A673 (cell line): ENCODE results near the gene SRXN1. TPM values are rescaled to one million over a fixed set of nuclear protein-coding genes. Genes with fewer than 3 reads are reported as not detected.

Experiments used
- BruUV-seq: library from RNA; stranded (reverse); fragments of 400-500 nt; replicated peaks from 2 replicates; lab custom pipeline; 2021; lab: Mats Ljungman, UMichigan
- CTCF ChIA-PET: fragments of 300-600 bp; sonication (Branson Sonifier 250); formaldehyde crosslinking; loops from one replicate; lab custom pipeline; 2022; ENCODE audit warnings: antibody characterized with exemption; lab: Charles Lee
- POLR2A ChIA-PET: fragments of 300-600 bp; sonication (Branson Sonifier 250); formaldehyde crosslinking; loops from one replicate; lab custom pipeline; 2022; ENCODE audit warnings: antibody characterized with exemption; ENCODE audit not compliant: low non-redundant PET; lab: Charles Lee
- DNase-seq: peaks from one replicate; pipeline ENCODE4 v3.0.0-alpha.2; 2015; ENCODE audit warnings: low spot score
- H3K27ac ChIP-seq: fragments of 200-600 bp; sonication (generic); 2 replicates; pipeline ENCODE4 v1.5.1; 2016; ENCODE audit warnings: mixed run types, low read depth, mild to moderate bottlenecking, mixed read lengths, antibody characterized with exemption, low read length; ENCODE audit not compliant: poor library complexity, severe bottlenecking
- H3K27me3 ChIP-seq: fragments of 200-600 bp; sonication (generic); replicated peaks from 2 replicates; pipeline ENCODE4 v1.6.1; 2017; ENCODE audit warnings: mixed run types, low read depth, mild to moderate bottlenecking, mixed read lengths, antibody characterized with exemption, low read length; ENCODE audit not compliant: insufficient read depth, poor library complexity
- H3K36me3 ChIP-seq: fragments of 200-600 bp; sonication (generic); 2 replicates; pipeline ENCODE4 v1.6.1; 2016; ENCODE audit warnings: mixed run types, mild to moderate bottlenecking, mixed read lengths, antibody characterized with exemption, low read length; ENCODE audit not compliant: insufficient read depth, poor library complexity, severe bottlenecking
- H3K4me1 ChIP-seq: fragments of 200-600 bp; sonication (generic); 2 replicates; pipeline ENCODE4 v1.6.1; 2017; ENCODE audit warnings: mixed run types, mild to moderate bottlenecking, mixed read lengths, antibody characterized with exemption, low read length; ENCODE audit not compliant: insufficient read depth, poor library complexity, severe bottlenecking
- H3K4me3 ChIP-seq: fragments of 200-600 bp; sonication (generic); 2 replicates; pipeline ENCODE4 v1.5.1; 2016; ENCODE audit warnings: low read depth, mixed run types, mild to moderate bottlenecking, mixed read lengths, low read length; ENCODE audit not compliant: poor library complexity, severe bottlenecking
- H3K9me3 ChIP-seq: fragments of 200-600 bp; sonication (generic); 2 replicates; pipeline ENCODE4 v1.6.1; 2016; ENCODE audit warnings: mixed run types, low read depth, mild to moderate bottlenecking, mixed read lengths, antibody characterized with exemption, low read length; ENCODE audit not compliant: poor library complexity, severe bottlenecking
- EZH2 ChIP-seq: fragments of 200-600 bp; sonication (generic); IDR thresholded peaks from 2 replicates; pipeline ENCODE4 v1.6.1; 2017; ENCODE audit warnings: borderline replicate concordance, low read depth, mild to moderate bottlenecking, mixed read lengths, antibody characterized with exemption, low read length; ENCODE audit not compliant: poor library complexity, severe bottlenecking
- intact Hi-C: fragments of 100-400 bp; cut with micrococcal nuclease; formaldehyde crosslinking; loops from one replicate; pipeline ENCODE4 v1.10.0; 2022; ENCODE audit not compliant: unreplicated experiment
- total RNA-seq: library from RNA; stranded (reverse); gene quantifications from 2 replicates; pipeline ENCODE4 v1.2.3, GENCODE V29; 2021
- TF ChIP-seq, protein P1 (sequence below): fragments of 300-800, 200-600 bp; sonication (generic); conservative IDR thresholded peaks from 2 replicates; pipeline ENCODE4 v1.5.1; 2017; ENCODE audit warnings: low read depth, mild to moderate bottlenecking, antibody characterized with exemption, low read length, moderate library complexity, mixed read lengths

Gene SRXN1
- total RNA-seq, 1 experiment from 2014 or later: 11.5 TPM

DNA sequence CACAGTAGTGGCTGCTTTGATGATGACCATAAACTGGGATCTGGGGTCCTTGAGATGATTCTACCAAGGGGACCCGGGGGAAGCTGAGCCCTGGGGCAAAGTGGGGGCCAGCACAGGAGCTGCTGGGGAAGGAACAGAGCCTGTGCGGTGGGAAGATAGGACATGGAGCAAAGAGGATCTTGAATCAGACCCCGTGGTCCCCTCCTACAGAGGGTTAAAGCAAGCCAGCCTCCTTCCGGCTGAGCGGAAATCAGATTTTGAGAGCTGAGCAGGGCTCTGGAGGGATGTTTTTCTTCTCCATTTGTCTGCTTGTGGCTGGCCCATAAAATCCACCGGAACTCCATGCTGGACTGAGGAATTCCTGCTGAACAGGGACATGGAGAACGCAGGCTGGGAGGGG lies 32.8 kb downstream of the SRXN1 start:
- Histone ChIP-seq H3K27ac (no peak overlapping the region), H3K9me3 (no peaks in the 10 kb centered on the region), H3K4me1 (no peaks in the 10 kb centered on the region), H3K36me3 (no peaks in the 10 kb centered on the region), H3K27me3 (peaks cover 16% of the 10 kb centered on the region), H3K4me3 (no peak overlapping the region)
- DNase-seq: no peak
- CTCF ChIA-PET: no interaction called here
- BruUV-seq: no TSS peak
- intact Hi-C loops: no loop called here
- POLR2A ChIA-PET: no interaction called here
- TF ChIP-seq, protein P1, sequence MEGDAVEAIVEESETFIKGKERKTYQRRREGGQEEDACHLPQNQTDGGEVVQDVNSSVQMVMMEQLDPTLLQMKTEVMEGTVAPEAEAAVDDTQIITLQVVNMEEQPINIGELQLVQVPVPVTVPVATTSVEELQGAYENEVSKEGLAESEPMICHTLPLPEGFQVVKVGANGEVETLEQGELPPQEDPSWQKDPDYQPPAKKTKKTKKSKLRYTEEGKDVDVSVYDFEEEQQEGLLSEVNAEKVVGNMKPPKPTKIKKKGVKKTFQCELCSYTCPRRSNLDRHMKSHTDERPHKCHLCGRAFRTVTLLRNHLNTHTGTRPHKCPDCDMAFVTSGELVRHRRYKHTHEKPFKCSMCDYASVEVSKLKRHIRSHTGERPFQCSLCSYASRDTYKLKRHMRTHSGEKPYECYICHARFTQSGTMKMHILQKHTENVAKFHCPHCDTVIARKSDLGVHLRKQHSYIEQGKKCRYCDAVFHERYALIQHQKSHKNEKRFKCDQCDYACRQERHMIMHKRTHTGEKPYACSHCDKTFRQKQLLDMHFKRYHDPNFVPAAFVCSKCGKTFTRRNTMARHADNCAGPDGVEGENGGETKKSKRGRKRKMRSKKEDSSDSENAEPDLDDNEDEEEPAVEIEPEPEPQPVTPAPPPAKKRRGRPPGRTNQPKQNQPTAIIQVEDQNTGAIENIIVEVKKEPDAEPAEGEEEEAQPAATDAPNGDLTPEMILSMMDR: no peak
- TF ChIP-seq EZH2: no peak

DNA sequence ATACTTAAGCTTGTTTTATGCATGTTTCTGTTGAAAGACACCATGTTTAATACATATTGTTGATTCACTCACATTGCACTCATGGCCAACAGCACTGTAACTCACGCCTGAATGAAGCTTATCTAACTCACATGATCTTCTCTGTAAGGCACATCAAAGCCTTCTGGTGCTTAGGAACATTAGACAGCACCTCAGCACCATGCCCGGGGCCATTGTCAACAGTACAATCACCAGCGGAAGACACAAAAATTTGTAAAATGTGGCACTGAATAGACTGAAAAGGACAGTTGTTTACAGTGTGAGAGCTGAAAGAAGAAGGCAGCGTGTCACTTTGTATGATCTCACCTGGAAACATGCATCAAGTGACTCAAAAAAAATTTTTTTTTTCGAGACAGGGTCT lies 34.0 kb downstream of the SRXN1 start:
- TF ChIP-seq, protein P1: no peak
- no peak for TF ChIP-seq EZH2
- Histone ChIP-seq H3K27me3 (peaks cover 24% of the 10 kb centered on the region), H3K36me3 (no peaks in the 10 kb centered on the region), H3K9me3 (no peaks in the 10 kb centered on the region), H3K27ac (no peak overlapping the region), H3K4me1 (no peaks in the 10 kb centered on the region), H3K4me3 (no peak overlapping the region)
- ChIA-PET POLR2A (no interaction called here), CTCF (no interaction called here)
- no peak for DNase-seq
- intact Hi-C loops: no loop called here
- no TSS peak for BruUV-seq

DNA sequence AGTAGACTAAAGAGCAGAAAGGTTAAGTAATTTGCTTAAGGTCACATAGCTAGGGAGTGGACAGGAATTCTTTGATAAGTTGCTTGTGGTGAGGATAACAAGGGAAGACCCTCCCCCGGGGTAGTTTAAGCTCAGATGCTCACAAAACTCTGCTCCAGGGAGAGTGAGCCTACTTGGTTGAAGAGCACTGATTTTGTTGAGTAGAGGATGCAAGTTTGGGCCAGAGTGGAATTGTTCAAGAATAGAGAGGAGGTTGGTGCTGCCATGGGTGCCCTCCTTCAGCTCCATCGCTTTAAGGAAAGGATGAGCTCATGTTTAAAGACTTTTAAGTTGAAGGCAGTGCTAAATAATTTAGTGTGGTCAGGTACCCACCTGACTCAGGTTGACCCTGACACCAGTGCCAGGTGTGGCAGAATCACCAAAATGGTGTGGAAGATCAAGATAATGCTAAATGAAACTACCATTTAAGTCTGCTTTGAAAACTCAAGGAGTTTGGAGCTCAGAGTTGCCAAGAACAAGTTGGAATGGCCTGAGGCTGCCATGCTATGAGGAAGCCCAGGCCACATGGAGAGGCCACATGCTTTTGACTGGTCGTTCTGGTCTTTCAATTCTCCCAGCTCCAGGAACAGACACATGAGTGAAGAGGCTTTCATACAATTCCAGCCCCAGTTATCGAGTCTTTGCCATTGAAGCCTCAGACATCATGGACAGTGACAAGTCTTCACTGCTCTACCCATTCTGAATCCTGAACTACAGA lies 34.9 kb downstream of the SRXN1 start:
- Histone ChIP-seq H3K27ac (no peak overlapping the region), H3K4me1 (no peaks in the 10 kb centered on the region), H3K4me3 (no peak overlapping the region), H3K36me3 (no peaks in the 10 kb centered on the region), H3K9me3 (no peaks in the 10 kb centered on the region), H3K27me3 (peaks cover 32% of the 10 kb centered on the region)
- intact Hi-C loops: no loop called here
- no peak for DNase-seq
- BruUV-seq: no TSS peak
- TF ChIP-seq, protein P1: no peak
- TF ChIP-seq EZH2: no peak
- ChIA-PET POLR2A (no interaction called here), CTCF (no interaction called here)
